ENCODE results near the gene HRH2.

HRH2 gene

GRCh38 chr5:175679411-175679810, 21.5 kb downstream of the HRH2 start:
- DNase-seq, result no peak

- DNase-seq, result no peak
Measured at GRCh38 chr5:175680020-175680419, 22.1 kb downstream of the HRH2 start.

- no peak for DNase-seq
Measured at GRCh38 chr5:175680463-175680862, 22.6 kb downstream of the HRH2 start.

- no peak for DNase-seq
Measured at GRCh38 chr5:175681045-175681967, 23.4 kb downstream of the HRH2 start.

GRCh38 chr5:175681968-175682340, 24.1 kb downstream of the HRH2 start:
- no peak for DNase-seq

GRCh38 chr5:175682664-175683063, 24.8 kb downstream of the HRH2 start:
- no peak for DNase-seq

DNA sequence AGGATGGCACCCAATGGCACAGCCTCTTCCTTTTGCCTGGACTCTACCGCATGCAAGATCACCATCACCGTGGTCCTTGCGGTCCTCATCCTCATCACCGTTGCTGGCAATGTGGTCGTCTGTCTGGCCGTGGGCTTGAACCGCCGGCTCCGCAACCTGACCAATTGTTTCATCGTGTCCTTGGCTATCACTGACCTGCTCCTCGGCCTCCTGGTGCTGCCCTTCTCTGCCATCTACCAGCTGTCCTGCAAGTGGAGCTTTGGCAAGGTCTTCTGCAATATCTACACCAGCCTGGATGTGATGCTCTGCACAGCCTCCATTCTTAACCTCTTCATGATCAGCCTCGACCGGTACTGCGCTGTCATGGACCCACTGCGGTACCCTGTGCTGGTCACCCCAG, 25.4 kb downstream of the HRH2 start:
- no peak for DNase-seq

GRCh38 chr5:175683921-175684320, 26.1 kb downstream of the HRH2 start:
- DNase-seq, result no peak

- DNase-seq, result no peak
Measured at GRCh38 chr5:175684931-175685330, 27.1 kb downstream of the HRH2 start.

GRCh38 chr5:175685701-175686350, 28.0 kb downstream of the HRH2 start:
- DNase-seq, result no peak

DNA sequence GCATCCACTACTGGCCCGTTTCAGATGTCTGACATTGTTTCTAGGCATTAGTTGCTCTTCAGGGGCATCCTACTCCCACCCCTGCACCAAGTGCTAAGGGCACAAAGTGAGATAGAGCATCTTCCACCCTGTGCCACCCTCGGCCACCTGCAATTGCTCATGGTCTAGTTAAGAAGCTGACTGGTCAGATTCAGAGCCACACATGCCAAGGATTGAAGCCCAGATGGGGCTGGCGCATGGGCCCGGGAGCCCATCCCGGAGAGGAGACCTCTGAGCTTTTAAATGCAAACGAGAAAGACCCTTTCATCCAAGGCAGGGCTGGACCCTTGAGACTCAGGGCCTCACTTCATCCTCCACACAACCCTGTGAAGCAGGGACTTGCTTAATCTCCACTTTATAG, 28.5 kb downstream of the HRH2 start:
- DNase-seq, result no peak

DNA sequence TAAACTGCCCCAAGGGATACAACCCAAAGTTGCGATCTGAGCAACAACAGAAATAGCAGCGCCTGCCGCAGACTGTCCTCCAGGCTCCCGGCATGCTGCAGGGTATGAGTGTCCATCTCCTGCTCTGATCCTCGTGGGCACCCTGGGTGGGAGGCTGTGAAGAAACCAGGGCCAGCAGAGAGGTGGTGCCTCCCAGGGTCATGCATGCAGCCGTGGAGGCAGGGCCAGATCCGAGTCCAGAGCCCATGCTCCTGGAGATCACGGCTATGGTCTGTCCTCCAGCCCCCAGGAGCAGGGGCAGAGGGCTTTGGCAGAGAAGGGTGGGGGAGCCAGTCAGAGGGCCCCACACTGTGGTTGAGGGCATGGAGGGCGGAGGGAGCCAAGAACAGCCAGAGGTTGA, 29.0 kb downstream of the HRH2 start:
- no peak for DNase-seq

- no peak for DNase-seq
Measured at GRCh38 chr5:175687231-175687701, 29.4 kb downstream of the HRH2 start.

DNA sequence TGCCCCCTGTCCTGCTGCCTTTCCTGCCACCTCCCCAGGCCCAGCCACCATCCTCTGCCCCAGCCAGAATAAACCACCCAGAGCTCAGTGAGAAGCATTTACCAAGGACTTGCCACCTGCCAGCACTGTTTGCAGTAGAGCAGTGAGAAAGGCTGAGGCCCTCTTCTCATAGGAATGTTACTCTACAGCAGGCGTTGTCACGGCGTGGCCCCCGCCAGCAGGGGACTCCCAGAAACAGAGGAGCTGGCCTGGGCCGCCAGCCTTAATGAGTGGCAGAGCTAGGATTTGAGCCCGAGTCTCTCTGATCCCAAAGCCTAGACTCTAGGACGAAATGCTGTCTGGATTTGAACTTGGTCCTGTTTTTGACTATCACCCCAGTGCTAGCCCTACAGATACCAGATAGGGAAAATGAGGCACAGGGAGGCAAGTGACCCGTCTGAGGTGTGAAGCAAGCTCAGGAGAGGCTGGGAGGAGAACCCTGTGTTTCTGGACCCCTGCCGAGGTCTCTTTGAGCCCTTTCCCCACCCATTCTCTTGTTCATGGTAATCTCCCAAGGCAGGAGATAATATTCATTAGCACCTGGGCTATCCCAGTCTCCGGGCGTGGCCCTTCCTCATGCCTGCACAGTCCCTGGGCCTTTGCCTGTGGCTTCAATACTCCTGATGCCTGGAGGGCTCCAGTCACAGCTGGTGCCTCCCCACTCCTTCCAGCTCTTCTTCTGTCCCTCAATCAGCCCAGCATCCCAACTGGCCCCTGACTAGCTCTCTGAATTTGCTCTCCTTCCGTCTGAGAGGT, 30.7 kb downstream of the HRH2 start:
- DNase-seq, result no peak

DNA sequence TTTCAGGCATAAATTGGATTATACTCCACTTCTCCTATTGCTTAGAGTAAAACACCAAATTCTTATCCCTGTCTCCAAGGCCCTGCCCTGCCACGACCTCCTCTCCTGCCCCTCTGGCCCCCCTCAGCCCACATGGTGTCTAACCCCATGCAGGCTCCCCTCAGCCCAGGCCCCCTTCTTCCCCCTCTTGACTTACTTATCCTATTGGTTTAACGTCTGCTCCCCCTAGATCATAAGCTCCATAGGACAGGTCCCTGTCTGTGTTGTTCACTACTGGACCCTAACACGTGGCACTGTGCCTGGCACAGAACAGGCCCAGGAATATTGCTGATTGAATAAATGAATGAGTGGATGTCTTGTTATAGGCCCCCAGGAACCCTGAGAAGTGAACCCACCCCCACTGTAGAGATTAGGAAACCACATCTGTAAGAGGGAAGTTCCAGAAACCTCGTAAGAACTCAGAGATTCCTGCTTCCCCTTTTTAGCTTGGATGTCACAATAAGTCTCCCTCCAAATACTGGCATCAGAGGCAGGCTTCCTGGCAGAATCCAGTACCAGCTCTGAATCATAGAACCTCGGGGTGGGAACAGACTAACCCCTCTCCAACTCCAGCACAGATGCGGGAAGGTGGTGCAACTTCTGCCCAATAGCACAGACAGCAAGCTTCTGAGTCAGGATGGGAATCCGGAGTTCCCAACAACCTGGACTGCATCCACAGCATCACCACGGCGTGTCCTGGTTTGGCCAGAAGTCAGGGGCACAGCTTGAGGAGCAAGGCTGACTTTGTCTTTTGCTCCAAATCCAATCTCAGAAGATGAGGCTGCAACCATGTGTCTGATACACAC, 31.5 kb downstream of the HRH2 start:
- DNase-seq, result no peak

DNA sequence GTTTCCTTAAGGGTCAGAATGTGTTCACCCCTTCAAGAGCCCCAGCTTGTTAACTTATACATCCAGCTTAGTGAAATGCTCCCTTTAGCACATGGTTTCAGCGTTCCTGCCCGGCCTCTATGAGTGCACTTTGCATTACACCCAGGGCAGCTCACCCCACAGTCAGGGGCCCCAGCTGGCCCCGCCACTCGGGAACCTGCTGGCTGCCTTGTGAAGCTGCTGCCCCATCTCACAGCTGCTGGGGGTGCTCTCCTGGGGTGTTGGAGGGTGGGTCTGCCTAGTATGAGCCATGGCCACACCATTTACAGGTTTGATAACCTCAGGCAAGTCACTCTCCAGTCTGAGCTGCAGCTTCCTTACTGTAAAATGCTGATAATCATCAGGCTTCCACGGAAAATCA, 32.2 kb downstream of the HRH2 start:
- DNase-seq, result no peak

- DNase-seq, result no peak
Measured at GRCh38 chr5:175690586-175690985, 32.7 kb downstream of the HRH2 start.

GRCh38 chr5:175691761-175692160, 33.9 kb downstream of the HRH2 start:
- DNase-seq, result no peak

DNA sequence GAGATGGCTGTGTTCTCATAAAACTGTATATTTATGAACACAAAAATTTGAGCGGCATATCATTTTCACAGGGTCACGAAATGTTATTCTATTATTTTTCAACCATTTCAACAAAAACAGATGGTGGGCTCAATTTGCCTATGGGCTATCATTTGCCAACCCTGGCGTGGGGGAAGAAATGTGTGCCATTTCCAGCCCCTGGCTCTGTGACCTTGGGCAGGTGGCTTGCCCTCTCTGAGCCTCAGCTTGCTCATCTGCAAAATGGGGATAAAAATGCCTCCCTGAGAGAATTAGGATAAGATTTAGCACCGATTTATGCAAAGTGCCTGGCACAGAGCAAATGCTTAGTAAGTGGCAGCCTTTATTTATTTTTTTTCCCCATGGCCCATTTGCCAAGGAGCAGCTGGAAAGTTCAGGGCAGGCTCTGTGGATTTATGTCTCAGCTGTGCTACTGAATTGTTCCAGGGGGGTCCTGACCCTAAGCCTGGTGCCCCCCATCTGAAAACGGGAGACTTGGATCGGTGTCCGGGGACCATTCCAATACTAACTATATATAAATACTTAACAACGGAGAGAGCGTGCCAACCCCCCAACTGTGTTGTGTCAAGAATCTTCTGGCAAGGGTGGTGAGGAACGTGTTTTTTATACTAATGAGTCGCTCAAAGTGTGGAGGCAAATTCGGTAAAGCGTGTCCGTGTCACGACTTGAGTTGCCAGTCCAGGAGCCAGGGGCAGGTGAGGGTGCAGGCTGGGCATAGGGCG, 34.5 kb downstream of the HRH2 start:
- no peak for DNase-seq

DNA sequence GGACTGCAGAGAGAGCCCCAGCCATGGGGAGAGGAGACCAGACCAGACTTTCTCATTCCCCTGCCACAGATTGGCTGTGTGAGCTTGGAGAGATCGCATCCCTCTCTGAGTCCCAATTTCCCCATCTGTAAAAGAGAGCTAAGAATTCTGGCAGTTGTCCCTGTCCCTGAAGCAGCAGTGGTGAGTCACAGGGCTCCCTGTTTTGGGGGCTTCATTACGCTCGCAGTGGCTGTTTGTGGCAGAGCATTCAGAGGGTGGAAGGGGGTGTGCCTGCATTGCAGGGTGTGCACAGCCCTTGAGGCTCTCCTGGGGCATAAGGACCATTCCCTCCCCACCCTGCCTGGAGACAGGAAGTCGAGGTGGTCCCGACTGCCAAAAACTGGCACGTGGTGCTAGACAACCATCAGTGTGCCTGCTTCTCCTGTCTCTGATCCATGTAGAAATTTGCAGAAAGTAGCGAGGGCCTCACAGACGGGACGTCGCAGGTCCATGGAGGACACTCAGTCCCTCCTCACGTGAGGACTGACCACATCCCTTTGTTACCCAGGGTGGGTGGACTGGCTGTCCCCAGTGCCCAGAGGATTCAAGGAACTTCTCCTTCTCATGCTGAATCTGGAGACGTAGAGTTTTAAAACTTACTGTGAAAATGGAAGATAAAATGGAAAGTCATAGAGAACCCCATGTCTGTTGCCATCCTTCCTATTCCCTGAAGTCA, 35.3 kb downstream of the HRH2 start:
- DNase-seq, result no peak

DNA sequence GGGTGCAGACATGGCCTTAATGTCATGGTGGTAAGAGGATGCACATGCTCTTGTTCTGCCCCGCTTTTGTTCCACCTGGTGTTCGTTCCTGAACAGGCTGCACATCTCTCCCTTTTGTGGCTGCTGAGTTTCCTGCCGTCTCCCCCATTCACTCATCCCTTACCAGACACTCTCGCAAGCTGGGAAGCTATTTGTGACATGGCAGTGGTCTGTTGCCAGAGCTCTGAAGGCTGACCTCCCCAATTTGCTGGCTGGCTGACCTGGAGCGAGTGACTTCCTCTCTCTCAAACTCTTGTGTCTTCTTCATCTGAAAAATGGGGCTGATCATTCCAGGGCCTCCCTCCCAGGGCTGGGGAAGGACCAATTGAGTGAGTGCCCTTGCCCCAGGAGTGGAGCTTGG, 35.9 kb downstream of the HRH2 start:
- DNase-seq, result no peak
